GM21526 (cell line): Measurements from ENCODE around the gene SAMD8.
A peak's percentile ranks its signal among the peaks of the same experiment; 100 is the strongest.
"Not testable (repeated sequence)": the region's sequence is repeated elsewhere in the genome, so short reads cannot be mapped to it uniquely, and the experiment has no call there.

Experiments used
- ATAC-seq: cut with Tn5 transposase; IDR thresholded peaks from one replicate; pipeline ENCODE4 v1.9.1; 2021; ENCODE audit warnings: moderate library complexity; ENCODE audit not compliant: unreplicated experiment, low FRiP score

Gene SAMD8

GRCh38 chr10:75210282-75211006 lies 99.0 kb downstream of the SAMD8 start, which contains the start of gene VDAC2:
Gene VDAC2, plus strand, starts transcription at chr10:75210796. Its CDS starts 363 bp downstream, at chr10:75211159.
- ATAC-seq, result peak; percentile 78

GRCh38 chr10:75211007-75211691 lies 99.7 kb downstream of the SAMD8 start:
- ATAC-seq, result no peak

DNA sequence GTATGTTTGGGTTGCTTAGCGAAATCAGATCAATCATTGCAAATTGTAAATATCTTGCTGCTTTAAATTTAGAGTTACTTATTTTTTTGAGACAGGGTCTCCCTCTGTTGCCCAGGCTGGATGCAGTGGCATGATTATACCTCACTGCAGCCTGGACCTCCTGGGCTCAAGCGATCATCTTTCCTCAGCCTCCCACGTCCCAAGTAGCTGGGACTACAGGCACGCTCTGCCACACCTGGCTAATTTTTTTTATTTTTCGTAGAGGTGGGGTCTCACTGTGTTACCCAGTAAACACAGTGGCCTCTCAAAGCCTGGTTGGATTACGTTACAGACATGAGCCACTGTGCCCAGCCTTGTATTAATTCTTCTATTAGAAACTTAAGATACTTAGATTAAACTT lies 100.9 kb downstream of the SAMD8 start:
- ATAC-seq, result no peak

- ATAC-seq, result no peak
Observed at GRCh38 chr10:75220274-75220673, 108.8 kb downstream of the SAMD8 start.

DNA sequence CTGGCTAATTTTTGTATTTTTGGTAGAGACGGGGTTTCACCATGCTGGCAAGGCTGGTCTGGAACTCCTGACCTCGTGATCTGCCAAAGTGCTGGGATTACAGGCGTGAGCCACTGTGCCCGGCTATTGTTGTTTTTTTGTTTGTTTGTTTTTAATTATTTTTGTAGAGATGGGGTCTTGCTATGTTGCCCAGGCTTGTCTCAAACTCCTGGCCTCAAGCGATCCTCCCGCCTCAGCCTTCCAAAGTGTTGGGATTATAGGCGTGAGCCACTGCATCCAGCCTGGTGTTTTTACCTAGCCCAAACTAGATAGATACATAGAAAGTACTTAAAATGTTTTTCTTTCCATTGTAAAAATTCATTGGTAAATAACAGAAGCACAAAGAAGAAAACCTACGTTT lies 110.0 kb downstream of the SAMD8 start:
- ATAC-seq, result not testable (repeated sequence)

- ATAC-seq, result no peak
Observed at GRCh38 chr10:75223507-75223906, 112.1 kb downstream of the SAMD8 start.

DNA sequence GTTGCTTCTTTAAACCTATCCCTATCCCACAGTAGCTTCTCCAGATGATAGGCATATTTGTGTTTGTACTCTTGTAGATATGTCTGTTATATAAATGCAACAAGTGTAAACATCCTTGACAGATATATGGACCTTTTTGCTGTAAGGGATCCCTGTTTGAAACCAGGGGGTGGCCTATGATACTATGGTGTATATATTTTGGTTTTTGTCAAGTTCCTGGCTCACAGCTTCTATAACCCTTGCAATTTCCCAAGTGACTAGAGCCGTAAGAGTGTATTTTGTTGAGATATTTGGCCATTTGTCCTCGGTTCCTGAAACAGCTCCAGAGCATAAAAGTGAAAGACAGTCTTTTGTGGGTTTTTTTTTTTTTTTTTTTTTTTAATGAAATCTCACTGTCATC lies 114.6 kb downstream of the SAMD8 start:
- no peak for ATAC-seq

DNA sequence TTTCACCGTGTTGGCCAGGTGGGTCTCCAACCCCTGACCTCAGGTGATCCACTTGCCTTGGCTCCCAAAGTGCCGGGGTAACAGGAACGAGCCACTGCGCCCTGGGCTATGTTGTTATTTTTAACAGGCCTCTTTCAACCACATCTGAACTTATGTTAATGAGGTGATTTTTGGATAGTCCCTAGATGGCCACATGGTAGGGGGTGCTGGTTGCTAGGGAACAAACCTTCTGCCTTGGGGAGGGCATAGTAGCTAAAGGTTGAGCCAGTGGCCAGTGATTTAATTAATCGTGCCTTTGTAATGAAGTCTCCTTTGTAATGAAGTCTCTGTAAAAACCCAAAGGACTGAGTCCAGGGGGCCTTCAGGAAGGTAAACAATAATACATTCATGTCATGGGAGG lies 115.2 kb downstream of the SAMD8 start:
- ATAC-seq, result no peak

DNA sequence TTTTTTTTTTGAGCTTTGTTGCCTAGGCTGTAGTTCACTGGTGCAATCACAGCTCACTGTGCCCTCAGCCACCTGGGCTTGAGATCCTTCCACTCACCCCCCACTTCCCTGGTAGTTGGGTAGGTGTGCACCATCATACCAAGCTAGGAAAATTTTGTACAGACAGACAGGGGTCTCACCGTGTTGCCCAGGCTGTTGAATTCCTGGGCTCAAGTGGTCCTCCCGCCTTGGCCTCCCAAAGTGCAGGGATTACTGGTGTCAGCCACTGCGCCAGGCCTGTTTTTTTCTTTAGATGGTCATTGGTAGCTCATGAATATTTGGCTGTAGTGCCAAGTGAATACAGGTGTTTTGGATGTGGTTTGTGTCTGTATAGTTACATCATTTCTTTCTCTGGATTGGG lies 116.8 kb downstream of the SAMD8 start:
- no peak for ATAC-seq

GRCh38 chr10:75228834-75229233 lies 117.4 kb downstream of the SAMD8 start:
- no peak for ATAC-seq

- ATAC-seq, result no peak
Observed at GRCh38 chr10:75229971-75230370, 118.5 kb downstream of the SAMD8 start.

DNA sequence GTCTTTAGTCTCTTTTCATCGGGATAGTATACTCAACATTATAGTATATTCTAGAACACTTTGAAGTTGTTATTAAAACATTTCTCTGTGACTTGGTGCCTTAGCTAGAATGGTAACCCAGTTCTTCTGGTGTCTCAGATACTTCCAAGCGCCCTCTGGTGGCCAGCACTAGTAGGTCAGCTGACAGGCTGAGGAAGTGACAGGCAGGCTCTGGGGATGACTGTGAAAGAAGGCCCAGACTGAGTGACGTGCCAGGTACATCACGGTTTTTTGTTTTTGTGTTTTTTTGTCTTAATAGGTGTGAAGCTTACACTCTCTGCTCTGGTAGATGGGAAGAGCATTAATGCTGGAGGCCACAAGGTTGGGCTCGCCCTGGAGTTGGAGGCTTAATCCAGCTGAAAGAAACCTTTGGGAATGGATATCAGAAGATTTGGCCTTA lies 119.2 kb downstream of the SAMD8 start:
- peak; percentile 32 for ATAC-seq
